IMR-90 (cell line): ENCODE data around the gene POLRMT. TPM values are rescaled to one million over a fixed set of nuclear protein-coding genes. Genes with fewer than 3 reads are reported as not detected.
"Not testable (repeated sequence)": the region's sequence is repeated elsewhere in the genome, so short reads cannot be mapped to it uniquely, and the experiment has no call there.

Experiments used
- ATAC-seq: fragments of 200-7000 bp; cut with Tn5 transposase; 2 replicates; pipeline ENCODE4 v1.9.1; 2020; ENCODE audit warnings: low read depth, mild to moderate bottlenecking, moderate library complexity
- BruUV-seq: library from RNA; stranded (reverse); fragments of 400-500 nt; replicated peaks from 2 replicates; lab custom pipeline; 2021; lab: Mats Ljungman, UMichigan
- CTCF ChIA-PET: fragments of 300-600 bp; formaldehyde crosslinking; extraction: SDS; loops from one replicate; lab custom pipeline; 2021; ENCODE audit warnings: antibody characterized with exemption; lab: Yijun Ruan, JAX
- POLR2A ChIA-PET: fragments of 300-600 bp; sonication (Branson Sonifier 250); formaldehyde crosslinking; loops from one replicate; lab custom pipeline; 2022; ENCODE audit warnings: antibody characterized with exemption; ENCODE audit not compliant: unreplicated experiment; lab: Charles Lee
- DNase-seq: peaks from one replicate; pipeline ENCODE4 v3.0.0; 2013
- H2AFZ ChIP-seq: replicated peaks from 2 replicates; pipeline ENCODE3; 2013; ENCODE audit warnings: low read length, mild to moderate bottlenecking; ENCODE audit not compliant: poor library complexity
- H2AK5ac ChIP-seq: 2 replicates; pipeline ENCODE4 v1.6.1; 2013; ENCODE audit warnings: low read depth, low read length, inconsistent platforms
- H2AK9ac ChIP-seq: replicated peaks from 2 replicates; pipeline ENCODE3; 2013; ENCODE audit warnings: mild to moderate bottlenecking, low read depth, low read length, moderate library complexity; ENCODE audit not compliant: poor library complexity
- H2BK120ac ChIP-seq: 2 replicates; pipeline ENCODE4 v1.6.1; 2013; ENCODE audit warnings: low read depth, low read length, inconsistent platforms
- H2BK15ac ChIP-seq: 3 replicates; pipeline ENCODE4 v1.6.1; 2013; ENCODE audit warnings: low read depth, low read length, inconsistent platforms
- H2BK20ac ChIP-seq: 2 replicates; pipeline ENCODE4 v1.6.1; 2013; ENCODE audit warnings: low read depth, mild to moderate bottlenecking, inconsistent platforms, low read length, moderate library complexity
- H2BK5ac ChIP-seq: 2 replicates; pipeline ENCODE4 v1.6.1; 2013; ENCODE audit warnings: mild to moderate bottlenecking, low read depth, low read length, inconsistent platforms; ENCODE audit not compliant: poor library complexity, severe bottlenecking
- H3K14ac ChIP-seq: replicated peaks from 2 replicates; pipeline ENCODE4 v1.6.1; 2013; ENCODE audit warnings: low read depth, low read length, inconsistent platforms
- H3K18ac ChIP-seq: 2 replicates; pipeline ENCODE4 v1.6.1; 2013; ENCODE audit warnings: low read depth, low read length, control low read depth
- H3K23ac ChIP-seq: 2 replicates; pipeline ENCODE4 v1.6.1; 2013; ENCODE audit warnings: low read depth, low read length, inconsistent platforms
- H3K27ac ChIP-seq: 2 replicates; pipeline ENCODE4 v1.5.1; 2013; ENCODE audit warnings: mild to moderate bottlenecking, control low read depth, low read length; ENCODE audit not compliant: insufficient read depth
- H3K27me3 ChIP-seq: 2 replicates; pipeline ENCODE4 v1.6.1; 2013; ENCODE audit warnings: low read length; ENCODE audit not compliant: control insufficient read depth, insufficient read depth
- H3K36me3 ChIP-seq: 2 replicates; pipeline ENCODE4 v1.6.1; 2013; ENCODE audit warnings: low read length, mixed read lengths; ENCODE audit not compliant: control insufficient read depth, insufficient read depth
- H3K4ac ChIP-seq: 2 replicates; pipeline ENCODE4 v1.6.1; 2013; ENCODE audit warnings: low read depth, low read length, inconsistent platforms
- H3K4me1 ChIP-seq: 2 replicates; pipeline ENCODE4 v1.6.1; 2013; ENCODE audit warnings: low read length, mixed read lengths; ENCODE audit not compliant: control insufficient read depth, insufficient read depth
- H3K4me2 ChIP-seq: 2 replicates; pipeline ENCODE4 v1.6.1; 2013; ENCODE audit warnings: low read depth, mild to moderate bottlenecking, control low read depth, low read length, moderate library complexity
- H3K4me3 ChIP-seq: 2 replicates; pipeline ENCODE4 v1.5.1; 2013; ENCODE audit warnings: low read depth, mild to moderate bottlenecking, control low read depth, low read length, moderate library complexity; ENCODE audit not compliant: insufficient read depth
- H3K56ac ChIP-seq: 2 replicates; pipeline ENCODE4 v1.6.1; 2013; ENCODE audit warnings: low read length, inconsistent platforms; ENCODE audit not compliant: insufficient read depth; ENCODE audit errors: extremely low read depth
- H3K79me1 ChIP-seq, 2 experiments: 2 replicates each; pipeline ENCODE4 v1.6.1; 2013; ENCODE audit warnings: low read length in 2 of 2, inconsistent platforms in 1 of 2, low read depth in 1 of 2
- H3K9ac ChIP-seq: 2 replicates; pipeline ENCODE4 v1.6.1; 2013; ENCODE audit warnings: low read depth, low read length, control low read depth
- H3K9me1 ChIP-seq: 2 replicates; pipeline ENCODE4 v1.6.1; 2013; ENCODE audit warnings: low read length, inconsistent platforms; ENCODE audit not compliant: insufficient read depth
- H3K9me3 ChIP-seq: 2 replicates; pipeline ENCODE4 v1.6.1; 2013; ENCODE audit warnings: low read length; ENCODE audit not compliant: control insufficient read depth, insufficient read depth
- H4K20me1 ChIP-seq: 2 replicates; pipeline ENCODE4 v1.6.1; 2013; ENCODE audit warnings: low read length, inconsistent platforms; ENCODE audit not compliant: insufficient read depth
- H4K5ac ChIP-seq: 2 replicates; pipeline ENCODE4 v1.6.1; 2013; ENCODE audit warnings: mild to moderate bottlenecking, low read depth, low read length, control low read depth
- H4K8ac ChIP-seq, 2 experiments: 2 replicates each; pipeline ENCODE4 v1.6.1; 2013; ENCODE audit warnings: low read depth in 2 of 2, low read length in 2 of 2, control low read depth in 1 of 2, inconsistent platforms in 1 of 2
- H4K91ac ChIP-seq: 2 replicates; pipeline ENCODE4 v1.6.1; 2013; ENCODE audit warnings: low read depth, low read length, inconsistent platforms; ENCODE audit not compliant: insufficient read depth
- RAD21 ChIP-seq: IDR thresholded peaks from 2 replicates; pipeline ENCODE4 v1.6.1; 2012; ENCODE audit warnings: low read length, improper control_type of control experiment
- SMC3 ChIP-seq: fragments of 150-350 bp; IDR thresholded peaks from 2 replicates; pipeline ENCODE4 v1.6.1; 2016; ENCODE audit warnings: low read depth, mild to moderate bottlenecking, antibody characterized with exemption, low read length, moderate library complexity
- WGBS, 2 experiments: methylation state at CpG; one replicate each; pipeline versions ENCODE4 v1.1.5 to v1.1.7; 2013; ENCODE audit warnings: missing lambda C conversion rate in 2 of 2; ENCODE audit not compliant: insufficient read length in 1 of 2; ENCODE audit errors: extremely low coverage in 2 of 2; 5-methylcytosine and 5-hydroxymethylcytosine counted together
- dilution Hi-C: fragments of 300-500 bp; cut with HindIII; formaldehyde crosslinking; loops from one replicate; pipeline ENCODE4 v1.14.3; 2018; ENCODE audit warnings: low sequenced_read_pairs; ENCODE audit not compliant: unreplicated experiment
- in situ Hi-C: fragments of 300-500 bp; cut with MboI; formaldehyde crosslinking; loops from 3 replicates; pipeline ENCODE4 v1.14.3; 2019; ENCODE audit warnings: low sequenced_read_pairs, inconsistent platforms, mixed read lengths
- intact Hi-C: fragments of 100-400 bp; cut with micrococcal nuclease; formaldehyde crosslinking; loops from 2 replicates; pipeline ENCODE4 v1.10.0; 2022
- polyA plus RNA-seq, 3 experiments: library from polyadenylated mRNA; depleted of rRNA; stranded (reverse); fragments of >200 nt; gene quantifications; 2 replicates each; pipeline ENCODE4 v1.2.3, GENCODE V29; 2012; ENCODE audit warnings: low replicate concordance in 1 of 3
- total RNA-seq: library from RNA; depleted of rRNA; stranded (reverse); fragments of >200 nt; gene quantifications from 2 replicates; pipeline ENCODE4 v1.2.3, GENCODE V29; 2012
- TF ChIP-seq, protein P1 (sequence below): fragments of 150-350 bp; IDR thresholded peaks from 2 replicates; pipeline ENCODE4 v1.6.1; 2016; ENCODE audit warnings: low read depth, mild to moderate bottlenecking, low read length, moderate library complexity, borderline replicate concordance

Gene POLRMT
- total and polyA plus RNA-seq, 2 of the 4 experiments (the other 2 are of a cell fraction): 9.9 to 29.6 TPM

DNA sequence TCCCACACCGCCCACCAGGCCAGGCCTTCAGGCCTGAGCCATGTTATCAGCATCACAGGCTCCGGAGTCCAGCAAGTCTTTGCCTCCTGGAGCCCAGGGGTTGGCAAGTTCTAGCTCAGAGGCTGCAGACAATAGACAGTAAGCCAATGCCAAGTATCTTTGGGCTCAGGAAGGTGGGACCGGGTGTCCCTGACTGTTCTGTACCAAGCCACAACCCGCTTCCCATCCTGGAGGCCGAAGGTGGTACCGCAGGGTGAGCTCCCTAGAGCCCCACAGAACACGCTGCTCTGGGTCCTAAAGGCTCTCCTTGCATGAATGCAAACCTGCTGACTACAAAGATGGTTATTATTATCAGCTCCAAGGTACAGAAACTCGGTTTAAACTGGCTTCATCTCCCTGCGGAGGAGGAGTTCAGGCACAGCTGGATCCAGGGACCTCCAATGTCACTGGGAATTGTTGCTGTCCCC, 37.3 kb upstream of the POLRMT start:
- ChIA-PET CTCF (no interaction called here), POLR2A (no interaction called here)
- Histone ChIP-seq H3K14ac (no peak overlapping the region), H2AK9ac (no peak overlapping the region), H3K4ac (no peak overlapping the region), H2AFZ (peak overlapping the region; percentile 32), H2BK15ac (no peak overlapping the region), H3K9me3 (0 out of 2 replicates have a peak, but pooled peaks cover 2% of the 10 kb centered on the region), H3K36me3 (no peaks in the 10 kb centered on the region), H3K18ac (no peak overlapping the region), H3K23ac (no peak overlapping the region), H4K8ac (no peak overlapping the region), H3K27me3 (no peaks in the 10 kb centered on the region), H3K4me3 (no peak overlapping the region), H3K79me1 (no peaks in the 10 kb centered on the region), H3K56ac (no peak overlapping the region), H3K4me1 (peaks cover 6% of the 10 kb centered on the region), H4K5ac (no peak overlapping the region), H2BK120ac (no peak overlapping the region), H4K91ac (no peak overlapping the region), H3K9ac (no peak overlapping the region), H3K27ac (no peak overlapping the region), H2AK5ac (no peak overlapping the region), H2BK20ac (no peak overlapping the region), H2BK5ac (no peak overlapping the region), H3K4me2 (no peak overlapping the region), H3K9me1 (no peaks in the 10 kb centered on the region), H4K20me1 (no peaks in the 10 kb centered on the region)
- TF ChIP-seq SMC3 (no peak), RAD21 (no peak)
- TF ChIP-seq, protein P1, sequence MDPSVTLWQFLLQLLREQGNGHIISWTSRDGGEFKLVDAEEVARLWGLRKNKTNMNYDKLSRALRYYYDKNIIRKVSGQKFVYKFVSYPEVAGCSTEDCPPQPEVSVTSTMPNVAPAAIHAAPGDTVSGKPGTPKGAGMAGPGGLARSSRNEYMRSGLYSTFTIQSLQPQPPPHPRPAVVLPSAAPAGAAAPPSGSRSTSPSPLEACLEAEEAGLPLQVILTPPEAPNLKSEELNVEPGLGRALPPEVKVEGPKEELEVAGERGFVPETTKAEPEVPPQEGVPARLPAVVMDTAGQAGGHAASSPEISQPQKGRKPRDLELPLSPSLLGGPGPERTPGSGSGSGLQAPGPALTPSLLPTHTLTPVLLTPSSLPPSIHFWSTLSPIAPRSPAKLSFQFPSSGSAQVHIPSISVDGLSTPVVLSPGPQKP: no peak
- BruUV-seq: no TSS peak
- in situ Hi-C loops (no loop called here), intact Hi-C loops (no loop called here), dilution Hi-C loops (no loop called here)
- 85% methylated on average over 8 of the region's 9 CpGs; no CpG with 5 or more reads in 1 of the 2 experiments for WGBS, 2 experiments
- DNase-seq (no peak), ATAC-seq (no peak)

DNA sequence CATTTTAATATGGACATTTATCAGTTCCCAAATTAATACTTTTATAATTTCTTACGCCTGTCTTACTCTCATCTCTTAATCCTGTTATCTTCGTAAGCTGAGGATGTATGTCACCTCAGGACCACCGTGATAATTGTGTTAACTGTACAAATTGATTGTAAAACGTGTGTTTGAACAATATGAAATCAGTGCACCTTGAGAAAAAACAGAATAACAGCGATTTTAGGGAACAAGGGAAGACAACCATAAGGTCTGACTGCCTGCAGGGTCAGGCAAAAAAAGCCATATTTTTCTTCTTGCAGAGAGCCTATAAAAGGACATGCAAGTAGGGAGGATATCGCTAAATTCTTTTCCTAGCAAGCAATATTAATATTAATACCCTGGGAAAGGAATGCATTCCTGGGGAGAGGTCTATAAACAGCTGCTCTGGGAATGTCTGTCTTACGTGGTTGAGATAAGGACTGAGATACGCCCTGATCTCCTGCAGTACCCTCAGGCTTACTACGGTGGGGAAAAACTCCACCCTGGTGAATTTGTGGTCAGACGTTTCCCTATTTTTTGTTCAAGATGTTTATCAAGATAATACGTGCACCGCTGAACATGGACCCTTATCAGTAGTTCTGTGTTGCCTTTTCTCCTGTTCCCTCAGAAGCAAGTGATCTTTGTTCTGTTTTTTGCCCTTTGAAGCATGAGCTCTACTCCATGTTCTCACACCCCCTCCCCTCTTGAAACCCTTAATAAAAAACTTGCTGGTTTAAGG, 35.5 kb upstream of the POLRMT start:
- H3K18ac ChIP-seq, H2BK15ac ChIP-seq, H3K4me1 ChIP-seq, H4K5ac ChIP-seq, H3K9me3 ChIP-seq, H2AFZ ChIP-seq, H3K9me1 ChIP-seq, H2BK120ac ChIP-seq, CTCF ChIA-PET, H3K27me3 ChIP-seq, H3K9ac ChIP-seq, H3K4me3 ChIP-seq, ATAC-seq, H3K4me2 ChIP-seq, H2AK5ac ChIP-seq, H3K36me3 ChIP-seq, H4K91ac ChIP-seq, H2AK9ac ChIP-seq, H2BK5ac ChIP-seq, H3K23ac ChIP-seq, H2BK20ac ChIP-seq, H4K8ac ChIP-seq, POLR2A ChIA-PET, H3K4ac ChIP-seq, BruUV-seq, dilution Hi-C loops, H3K79me1 ChIP-seq, H4K20me1 ChIP-seq, H3K27ac ChIP-seq, H3K14ac ChIP-seq, DNase-seq, H3K56ac ChIP-seq: not testable (repeated sequence)
- in situ Hi-C loops (loop anchor here (5.0 kb wide), 1 partner anchor 63 kb away; no protein-coding TSS in a partner anchor), intact Hi-C loops (loop anchor here (10.0 kb wide), 1 partner anchor 196 kb away; no protein-coding TSS in a partner anchor)
- 44% methylated on average over 6 of the region's 12 CpGs; no CpG with 5 or more reads in 1 of the 2 experiments for WGBS, 2 experiments
